HG02571 (cell line): ENCODE data around the gene CCDC7.
"Not testable (repeated sequence)": the region's sequence is repeated elsewhere in the genome, so short reads cannot be mapped to it uniquely, and the experiment has no call there.

Experiments
- ATAC-seq: cut with Tn5 transposase; IDR thresholded peaks from one replicate; pipeline ENCODE4 v1.9.1; 2021; ENCODE audit warnings: mild to moderate bottlenecking, moderate library complexity; ENCODE audit not compliant: unreplicated experiment

The CCDC7 gene

GRCh38 chr10:32548208-32548607 is 102.3 kb downstream of the CCDC7 start:
- ATAC-seq: no peak

- no peak for ATAC-seq
Observed at GRCh38 chr10:32556783-32557395, 110.9 kb downstream of the CCDC7 start.

GRCh38 chr10:32562695-32563094 is 116.8 kb downstream of the CCDC7 start:
- ATAC-seq: not testable (repeated sequence)

- no peak for ATAC-seq
Observed at GRCh38 chr10:32577448-32577847, 131.5 kb downstream of the CCDC7 start.

- no peak for ATAC-seq
Observed at GRCh38 chr10:32582946-32583345, 137.0 kb downstream of the CCDC7 start.

- not testable (repeated sequence) for ATAC-seq
Observed at GRCh38 chr10:32598022-32598421, 152.1 kb downstream of the CCDC7 start.

- no peak for ATAC-seq
Observed at GRCh38 chr10:32600317-32600716, 154.4 kb downstream of the CCDC7 start.

- not testable (repeated sequence) for ATAC-seq
Observed at GRCh38 chr10:32601562-32601961, 155.6 kb downstream of the CCDC7 start.

- no peak for ATAC-seq
Observed at GRCh38 chr10:32605787-32606186, 159.8 kb downstream of the CCDC7 start.

- not testable (repeated sequence) for ATAC-seq
Observed at GRCh38 chr10:32610543-32610942, 164.6 kb downstream of the CCDC7 start.

- ATAC-seq: no peak
Observed at GRCh38 chr10:32616438-32616837, 170.5 kb downstream of the CCDC7 start.

GRCh38 chr10:32618482-32618881 is 172.5 kb downstream of the CCDC7 start:
- ATAC-seq: no peak

GRCh38 chr10:32621969-32622368 is 176.0 kb downstream of the CCDC7 start:
- no peak for ATAC-seq

- no peak for ATAC-seq
Observed at GRCh38 chr10:32622409-32622808, 176.5 kb downstream of the CCDC7 start.

GRCh38 chr10:32627183-32627582 is 181.2 kb downstream of the CCDC7 start:
- ATAC-seq: no peak

GRCh38 chr10:32629910-32630309 is 184.0 kb downstream of the CCDC7 start:
- ATAC-seq: no peak

GRCh38 chr10:32646535-32646934 is 200.6 kb downstream of the CCDC7 start:
- ATAC-seq: no peak

- no peak for ATAC-seq
Observed at GRCh38 chr10:32650246-32650655, 204.3 kb downstream of the CCDC7 start.

- not testable (repeated sequence) for ATAC-seq
Observed at GRCh38 chr10:32657430-32657829, 211.5 kb downstream of the CCDC7 start.

GRCh38 chr10:32661346-32661745 is 215.4 kb downstream of the CCDC7 start:
- ATAC-seq: no peak

GRCh38 chr10:32680803-32681557 is 235.0 kb downstream of the CCDC7 start:
- ATAC-seq: no peak

- ATAC-seq: no peak
Observed at GRCh38 chr10:32684291-32684690, 238.4 kb downstream of the CCDC7 start.
